MCF 10A (cell line): Measurements from ENCODE around the gene AKAP13. TPM values are rescaled to one million over a fixed set of nuclear protein-coding genes. Genes with fewer than 3 reads are reported as not detected.

ENCODE experiments used
- BruUV-seq: library from RNA; stranded (reverse); fragments of 400-500 nt; replicated peaks from 2 replicates; lab custom pipeline; 2021; lab: Mats Ljungman, UMichigan
- CTCF ChIA-PET: fragments of 300-600 bp; sonication (Branson Sonifier 250); formaldehyde crosslinking; extraction: SDS; loops from one replicate; lab custom pipeline; 2021; ENCODE audit warnings: antibody characterized with exemption, inconsistent platforms; lab: Yijun Ruan, JAX
- POLR2A ChIA-PET: fragments of 300-600, 350-650 bp; sonication (Branson Sonifier 250); formaldehyde crosslinking; extraction: SDS; loops from one replicate; lab custom pipeline; 2020; ENCODE audit warnings: antibody characterized with exemption, inconsistent platforms; lab: Yijun Ruan, JAX
- DNase-seq: peaks from one replicate; pipeline ENCODE4 v3.0.0-alpha.2; 2018; ENCODE audit not compliant: unreplicated experiment
- H3K27ac Mint-ChIP-seq: one replicate; pipeline ENCODE4 v1.8.0; 2022; ENCODE audit warnings: mild to moderate bottlenecking, low read depth, mixed read lengths; ENCODE audit not compliant: unreplicated experiment
- H3K27me3 Mint-ChIP-seq: one replicate; pipeline ENCODE4 v1.8.0; 2022; ENCODE audit warnings: mixed read lengths; ENCODE audit not compliant: insufficient read depth, unreplicated experiment
- H3K36me3 Mint-ChIP-seq: one replicate; pipeline ENCODE4 v1.8.0; 2022; ENCODE audit warnings: mild to moderate bottlenecking, moderate library complexity, mixed read lengths; ENCODE audit not compliant: insufficient read depth, unreplicated experiment
- H3K4me1 Mint-ChIP-seq: one replicate; pipeline ENCODE4 v1.8.0; 2022; ENCODE audit warnings: mixed read lengths; ENCODE audit not compliant: insufficient read depth, unreplicated experiment
- H3K4me3 Mint-ChIP-seq: one replicate; pipeline ENCODE4 v1.8.0; 2022; ENCODE audit warnings: mild to moderate bottlenecking, moderate library complexity, mixed read lengths; ENCODE audit not compliant: unreplicated experiment
- H3K9me3 Mint-ChIP-seq: one replicate; pipeline ENCODE4 v1.8.0; 2022; ENCODE audit warnings: mixed read lengths; ENCODE audit not compliant: unreplicated experiment
- CTCF ChIP-seq: fragments of 200-600 bp; IDR thresholded peaks from one replicate; pipeline ENCODE4 v1.8.0; 2022; ENCODE audit warnings: antibody characterized with exemption, mild to moderate bottlenecking; ENCODE audit not compliant: unreplicated experiment
- intact Hi-C: fragments of 100-400 bp; cut with micrococcal nuclease; formaldehyde crosslinking; loops from 2 replicates; pipeline ENCODE4 v1.14.1; 2022
- total RNA-seq: library from RNA; stranded (reverse); gene quantifications from 2 replicates; pipeline ENCODE4 v1.2.3, GENCODE V29; 2022

AKAP13 gene
- total RNA-seq, 1 experiment from 2014 or later = 65.7 TPM

GRCh38 chr15:85766001-85766831 is 385.8 kb downstream of the AKAP13 start:
- ChIA-PET POLR2A (interaction anchor here (0.5 kb wide), 1 partner anchor 43 kb away, joined by 3 read pairs; no protein-coding TSS in a partner anchor), CTCF (interaction anchor here (0.6 to 1.0 kb wide), 3 partner anchors 8 to 34 kb away, joined by 3 to 4 read pairs (median 3); no protein-coding TSS in a partner anchor)
- H3K27me3 Mint-ChIP-seq = no peaks in the 10 kb centered on the region
- no peak for DNase-seq
- intact Hi-C loops = no loop called here
- TF ChIP-seq CTCF = no peak
- no peaks in the 10 kb centered on the region for H3K9me3 Mint-ChIP-seq
- no peak overlapping the region for H3K4me3 Mint-ChIP-seq
- H3K27ac Mint-ChIP-seq = no peak overlapping the region
- no TSS peak for BruUV-seq
- H3K36me3 Mint-ChIP-seq = peaks cover 6% of the 10 kb centered on the region
- peaks cover 17% of the 10 kb centered on the region for H3K4me1 Mint-ChIP-seq

DNA sequence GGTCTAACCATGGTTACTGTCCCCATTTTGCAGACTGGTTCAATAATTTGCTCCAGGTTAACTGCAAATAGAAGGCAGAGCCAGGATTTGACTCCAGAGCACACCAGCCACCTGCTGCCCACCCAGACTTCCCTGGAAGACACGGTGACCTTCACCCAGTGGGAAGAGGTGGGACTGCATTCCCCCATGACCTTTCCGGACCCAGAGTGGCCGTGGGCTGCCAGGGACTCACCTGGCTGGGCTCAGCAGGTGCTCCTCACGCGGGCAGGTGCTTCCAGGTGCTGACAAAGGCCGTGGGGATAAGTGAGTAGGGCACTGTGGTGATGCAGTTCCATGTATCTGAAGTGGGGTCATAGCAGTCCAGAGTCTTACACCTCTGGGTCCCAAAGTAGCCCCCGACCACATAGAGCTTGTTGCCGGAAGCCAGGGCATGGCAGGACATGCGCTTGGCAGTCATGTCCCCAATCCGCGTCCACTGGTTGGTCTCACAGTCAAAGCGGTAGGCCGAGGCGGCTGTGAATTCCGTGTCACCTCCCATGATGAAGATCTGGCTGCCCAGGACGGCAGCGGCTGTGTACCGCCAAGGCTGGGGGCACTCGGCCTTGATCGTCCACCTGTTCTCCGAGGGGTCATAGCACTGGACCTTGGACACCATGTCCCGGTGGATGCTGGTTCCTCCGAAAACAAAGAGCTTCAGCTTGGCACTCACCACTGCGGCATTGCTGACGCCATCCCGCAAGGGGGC is 387.6 kb downstream of the AKAP13 start:
- POLR2A ChIA-PET = no interaction called here
- Mint-ChIP-seq H3K27me3 (no peaks in the 10 kb centered on the region), H3K27ac (no peak overlapping the region), H3K36me3 (peaks cover 6% of the 10 kb centered on the region), H3K4me3 (no peak overlapping the region), H3K4me1 (peaks cover 20% of the 10 kb centered on the region), H3K9me3 (no peaks in the 10 kb centered on the region)
- intact Hi-C loops = no loop called here
- no peak for DNase-seq
- CTCF ChIA-PET = no interaction called here
- TF ChIP-seq CTCF = no peak
- BruUV-seq = no TSS peak

DNA sequence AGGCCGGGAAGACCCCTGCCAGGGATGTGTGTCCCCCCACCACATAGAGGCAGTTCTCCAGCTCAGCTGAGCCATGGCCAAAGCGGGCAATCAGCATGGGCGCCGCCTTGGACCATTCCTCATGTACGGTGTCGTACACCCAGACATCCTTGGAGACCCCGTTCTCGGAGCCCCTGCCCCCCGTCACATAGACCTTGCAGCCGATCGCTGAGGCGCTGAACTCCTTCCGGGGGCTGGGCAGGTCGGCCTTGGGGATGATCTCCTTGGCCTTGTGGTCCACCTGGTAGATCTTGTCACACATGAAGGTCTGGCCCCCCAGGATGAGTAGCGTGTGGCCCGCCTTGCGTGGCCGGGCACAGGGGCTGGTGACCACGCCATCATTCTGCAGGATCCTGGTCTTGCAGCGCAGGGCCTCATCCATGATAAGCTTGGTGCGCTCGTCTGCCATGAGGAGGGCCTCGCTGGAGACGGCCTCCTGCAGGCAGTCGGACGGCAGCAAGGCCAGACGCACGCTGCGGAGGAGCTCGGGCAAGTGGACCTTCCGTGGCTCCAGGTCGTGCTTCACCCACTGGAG is 388.3 kb downstream of the AKAP13 start:
- no peak for TF ChIP-seq CTCF
- DNase-seq = no peak
- Mint-ChIP-seq H3K4me3 (no peak overlapping the region), H3K27ac (no peak overlapping the region), H3K4me1 (peaks cover 16% of the 10 kb centered on the region), H3K27me3 (no peaks in the 10 kb centered on the region), H3K9me3 (no peaks in the 10 kb centered on the region), H3K36me3 (peaks cover 6% of the 10 kb centered on the region)
- CTCF ChIA-PET = no interaction called here
- intact Hi-C loops = no loop called here
- BruUV-seq = no TSS peak
- POLR2A ChIA-PET = no interaction called here
